Body of pancreas (tissue), 4 donors: Measurements from ENCODE around the gene NFKB1. TPM values are rescaled to one million over a fixed set of nuclear protein-coding genes. Genes with fewer than 3 reads are reported as not detected.

Source experiments
- ATAC-seq: fragments of 150-250 bp; one replicate; pipeline ENCODE4 v1.9.1; 2016
- DNase-seq, 4 donors: peaks; one replicate each; pipeline ENCODE4 v3.0.0-alpha.2; 2019
- H3K27ac ChIP-seq, 4 donors: fragments of 200-600 bp; sonication (generic); 1 replicate in 3 of 4; 2 replicates in 1 of 4; pipeline versions ENCODE4 v1.5.1 to v1.6.1; 2016 to 2019; ENCODE audit warnings: mild to moderate bottlenecking in 1 of 4, mixed read lengths in 1 of 4, moderate library complexity in 1 of 4
- H3K27me3 ChIP-seq, 2 donors: fragments of 200-600 bp; sonication (generic); one replicate each; pipeline ENCODE4 v1.6.0; 2016; ENCODE audit warnings: mild to moderate bottlenecking in 1 of 2
- H3K36me3 ChIP-seq, 2 donors: fragments of 200-600 bp; sonication (generic); replicated peaks in 1 of 2; 2 replicates each; pipeline ENCODE4 v1.5.1; 2016; ENCODE audit warnings: low read depth in 2 of 2; ENCODE audit not compliant: insufficient read depth in 1 of 2
- H3K4me1 ChIP-seq: fragments of 200-600 bp; sonication (generic); one replicate; pipeline ENCODE4 v1.6.0; 2016
- H3K4me3 ChIP-seq, 2 donors: fragments of 200-600 bp; sonication (generic); 1 replicate in 1 of 2; 2 replicates in 1 of 2; pipeline ENCODE4 v1.5.1; 2016 to 2019
- H3K9me3 ChIP-seq, 3 donors: fragments of 200-600 bp; sonication (generic); 1 replicate in 2 of 3; 2 replicates in 1 of 3; pipeline ENCODE4 v1.5.1; 2016
- CTCF ChIP-seq, 7 experiments: fragments of 450-650 bp in 4 of 7; fragments of 200-600 bp in 3 of 7; sonication (generic) in 3 of 7; IDR thresholded peaks; one replicate each; pipeline ENCODE4 v1.5.1; 2016 to 2019; ENCODE audit warnings: antibody characterized with exemption in 7 of 7
- POLR2A ChIP-seq, 3 donors: fragments of 450-650 bp; IDR thresholded peaks; one replicate each; pipeline ENCODE4 v1.6.1; 2016; ENCODE audit warnings: antibody characterized with exemption in 3 of 3, mild to moderate bottlenecking in 2 of 3
- WGBS, 2 donors: methylation state at CpG; one replicate each; pipeline ENCODE4 v1.1.5; 2017; 5-methylcytosine and 5-hydroxymethylcytosine counted together
- intact Hi-C: fragments of 100-400 bp; cut with DNase I; formaldehyde crosslinking; loops from one replicate; pipeline ENCODE4 v1.15.1; 2023
- total RNA-seq, 2 donors: library from RNA; depleted of rRNA; stranded (reverse); fragments of >200 nt; gene quantifications; one replicate each; pipeline ENCODE4 v1.1.0, GENCODE V29; 2016

Gene NFKB1
- total RNA-seq, 2 donors from 2014 or later = 14.5 to 20.5 TPM

GRCh38 chr4:102641793-102642192, 140.6 kb downstream of the NFKB1 start:
- H3K9me3 ChIP-seq = no peaks in the 10 kb centered on the region
- H3K27me3 ChIP-seq = no peaks in the 10 kb centered on the region
- intact Hi-C loops = no loop called here
- no peak overlapping the region for H3K27ac ChIP-seq
- H3K4me1 ChIP-seq = no peaks in the 10 kb centered on the region
- TF ChIP-seq CTCF (IDR thresholded peaks at IDR 0.05) (no peak), POLR2A (IDR thresholded peaks at IDR 0.05) (no peak)
- no peak overlapping the region for H3K4me3 ChIP-seq
- ATAC-seq = no peak
- H3K36me3 ChIP-seq = no peaks in the 10 kb centered on the region
- no peak for DNase-seq

- DNase-seq (no peak), ATAC-seq (peak; percentile 40)
- peaks cover 0 to 1% of the 10 kb centered on the region in 2 donors for H3K36me3 ChIP-seq
- TF ChIP-seq POLR2A (IDR thresholded peaks at IDR 0.05) (no peak), CTCF (IDR thresholded peaks at IDR 0.05) (no peak)
- no peaks in the 10 kb centered on the region for H3K27me3 ChIP-seq
- H3K4me3 ChIP-seq = no peak overlapping the region
- H3K9me3 ChIP-seq = no peaks in the 10 kb centered on the region
- 87 to 93% methylated on average over 5 of the region's 5 CpGs for WGBS, 2 donors
- intact Hi-C loops = no loop called here
- H3K27ac ChIP-seq = no peak overlapping the region
- H3K4me1 ChIP-seq = no peaks in the 10 kb centered on the region
These were observed 141.6 kb downstream of the NFKB1 start for GRCh38 chr4:102642631-102643298.

GRCh38 chr4:102647117-102647516, 146.0 kb downstream of the NFKB1 start:
- no peak for DNase-seq
- no peak overlapping the region for H3K4me3 ChIP-seq
- 61 to 70% methylated on average over 1 of the region's 1 CpG for WGBS, 2 donors
- TF ChIP-seq CTCF (IDR thresholded peaks at IDR 0.05) = no peak
- no peak for TF ChIP-seq POLR2A (IDR thresholded peaks at IDR 0.05)
- H3K9me3 ChIP-seq = no peaks in the 10 kb centered on the region
- no peak overlapping the region for H3K27ac ChIP-seq
- H3K36me3 ChIP-seq = peaks cover 0 to 11% of the 10 kb centered on the region in 2 donors
- intact Hi-C loops = no loop called here
- no peak for ATAC-seq
- no peaks in the 10 kb centered on the region for H3K4me1 ChIP-seq
- no peaks in the 10 kb centered on the region for H3K27me3 ChIP-seq

GRCh38 chr4:102657206-102657605, 156.0 kb downstream of the NFKB1 start:
- no peak for ATAC-seq
- WGBS, 2 donors = 87 to 89% methylated on average over 5 of the region's 5 CpGs
- TF ChIP-seq CTCF (IDR thresholded peaks at IDR 0.05) = no peak
- TF ChIP-seq POLR2A (IDR thresholded peaks at IDR 0.05) = no peak
- Histone ChIP-seq H3K27me3 (no peaks in the 10 kb centered on the region), H3K9me3 (no peaks in the 10 kb centered on the region), H3K36me3 (no peaks in the 10 kb centered on the region), H3K4me1 (no peaks in the 10 kb centered on the region), H3K27ac (no peak overlapping the region), H3K4me3 (no peak overlapping the region)
- intact Hi-C loops = no loop called here
- DNase-seq = no peak

- intact Hi-C loops = no loop called here
- peaks cover 0 to 3% of the 10 kb centered on the region in 2 donors for H3K36me3 ChIP-seq
- no peaks in the 10 kb centered on the region for H3K4me1 ChIP-seq
- no peak overlapping the region for H3K4me3 ChIP-seq
- H3K9me3 ChIP-seq = no peaks in the 10 kb centered on the region
- TF ChIP-seq POLR2A (IDR thresholded peaks at IDR 0.05) (no peak), CTCF (IDR thresholded peaks at IDR 0.05) (no peak)
- DNase-seq = no peak
- ATAC-seq = no peak
- 92 to 96% methylated on average over 1 of the region's 1 CpG for WGBS, 2 donors
- H3K27me3 ChIP-seq = no peaks in the 10 kb centered on the region
- no peak overlapping the region for H3K27ac ChIP-seq
These were observed 161.9 kb downstream of the NFKB1 start for GRCh38 chr4:102663073-102663472.
